Measurements from ENCODE around the gene MRPL46.
"Not testable (repeated sequence)": the region's sequence is repeated elsewhere in the genome, so short reads cannot be mapped to it uniquely, and the experiment has no call there.

The MRPL46 gene

GRCh38 chr15:88441076-88441730, 26.0 kb downstream of the MRPL46 start:
- no peak for DNase-seq (ENCODE audit: low read depth)

- no peak for DNase-seq (ENCODE audit: low read depth)
Observed at GRCh38 chr15:88440021-88440420, 27.2 kb downstream of the MRPL46 start.

GRCh38 chr15:88438181-88438580, 29.0 kb downstream of the MRPL46 start:
- no peak for DNase-seq (ENCODE audit: low read depth)

- DNase-seq (ENCODE audit: low read depth): not testable (repeated sequence)
Observed at GRCh38 chr15:88434106-88434505, 33.1 kb downstream of the MRPL46 start.

GRCh38 chr15:88433046-88433685, 34.0 kb downstream of the MRPL46 start:
- DNase-seq (ENCODE audit: low read depth): no peak

GRCh38 chr15:88431441-88431840, 35.7 kb downstream of the MRPL46 start:
- DNase-seq (ENCODE audit: low read depth): no peak

GRCh38 chr15:88430051-88430450, 37.1 kb downstream of the MRPL46 start:
- DNase-seq (ENCODE audit: low read depth): no peak

GRCh38 chr15:88428805-88429605, 38.2 kb downstream of the MRPL46 start:
- DNase-seq (ENCODE audit: low read depth): no peak

- no peak for DNase-seq (ENCODE audit: low read depth)
Observed at GRCh38 chr15:88428053-88428452, 39.1 kb downstream of the MRPL46 start.

GRCh38 chr15:88426304-88426703, 40.9 kb downstream of the MRPL46 start:
- no peak for DNase-seq (ENCODE audit: low read depth)

- DNase-seq (ENCODE audit: low read depth): no peak
Observed at GRCh38 chr15:88423331-88423730, 43.9 kb downstream of the MRPL46 start.

GRCh38 chr15:88419830-88420229, 47.4 kb downstream of the MRPL46 start:
- DNase-seq (ENCODE audit: low read depth): peak; percentile 18
